Mucosa of descending colon (tissue), 3 donors: ENCODE data around the gene MTURN. TPM values are rescaled to one million over a fixed set of nuclear protein-coding genes. Genes with fewer than 3 reads are reported as not detected.

Experiments used
- ATAC-seq: fragments of 200-7000 bp; cut with Tn5 transposase; one replicate; pipeline ENCODE4 v1.9.1; 2020; ENCODE audit warnings: mild to moderate bottlenecking, moderate library complexity
- DNase-seq, 3 donors: peaks; one replicate each; pipeline ENCODE4 v3.0.0-alpha.2; 2020
- H3K36me3 ChIP-seq: fragments of 200-600 bp; one replicate; pipeline ENCODE4 v1.8.0; 2021; ENCODE audit warnings: low read depth, mild to moderate bottlenecking
- H3K4me1 ChIP-seq: fragments of 200-600 bp; one replicate; pipeline ENCODE4 v1.8.0; 2021; ENCODE audit warnings: low read depth, mild to moderate bottlenecking
- H3K4me3 ChIP-seq: fragments of 200-600 bp; one replicate; pipeline ENCODE4 v1.8.0; 2021; ENCODE audit warnings: mild to moderate bottlenecking
- H3K9me3 ChIP-seq: fragments of 200-600 bp; one replicate; pipeline ENCODE4 v1.8.0; 2021; ENCODE audit warnings: mild to moderate bottlenecking
- intact Hi-C, 2 donors: fragments of 100-400 bp; cut with DNase I in 1 of 2; cut with micrococcal nuclease in 1 of 2; formaldehyde crosslinking; loops; one replicate each; pipeline versions ENCODE4 v1.11.0 to v1.11.1; 2022; cut with DNase I, micrococcal nuclease
- total RNA-seq, 3 donors: library from RNA; stranded (reverse); fragmentation: NEBNext Ultra II Directional in 2 of 3; extraction: Animal tissue kit (Norgen Biotek cat#: 25700) in 2 of 3; gene quantifications; one replicate each; pipeline versions ENCODE4 v1.2.1 to v1.2.4, GENCODE V29; 2021 to 2023
- TF ChIP-seq, protein P1 (sequence below): fragments of 200-600 bp; IDR thresholded peaks from one replicate; pipeline ENCODE4 v1.8.0; 2022; ENCODE audit warnings: antibody characterized with exemption, mild to moderate bottlenecking
- donor health status: DM: no; HTN: no; CAD: no; lungs with moderate emphysema.
- donor health status: DM: no; HTN: no; CAD: no.
- donor health status: DM: no; HTN: yes; CAD: no.

Gene MTURN
- total RNA-seq, 3 donors from 2014 or later, result 7.2 to 62.0 (median 9.7) TPM

DNA sequence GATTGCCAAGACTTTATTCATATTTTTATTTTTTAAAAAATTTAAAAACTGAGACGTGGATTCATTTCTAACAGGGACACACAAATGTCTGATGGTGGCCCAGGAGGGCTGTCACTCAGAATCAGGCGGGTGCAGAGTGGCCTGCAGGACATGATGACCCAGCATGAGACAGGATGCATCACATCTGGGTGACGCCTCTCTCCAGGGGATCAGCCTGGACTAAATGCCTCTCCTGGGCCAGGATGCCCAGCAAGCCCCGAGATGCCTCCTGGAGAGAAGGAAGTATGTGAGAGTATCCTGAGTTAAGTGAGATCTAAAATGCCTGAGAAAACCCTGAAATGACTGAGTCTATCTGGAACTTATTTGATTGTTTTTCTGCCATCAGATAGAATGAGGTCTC lies 16.9 kb upstream of the MTURN start:
- no peak overlapping the region for H3K4me3 ChIP-seq
- H3K36me3 ChIP-seq, result no peaks in the 10 kb centered on the region
- H3K4me1 ChIP-seq, result no peaks in the 10 kb centered on the region
- no peaks in the 10 kb centered on the region for H3K9me3 ChIP-seq
- ATAC-seq, result no peak
- no peak for DNase-seq
- intact Hi-C loops, result no loop called here
- TF ChIP-seq, protein P1, sequence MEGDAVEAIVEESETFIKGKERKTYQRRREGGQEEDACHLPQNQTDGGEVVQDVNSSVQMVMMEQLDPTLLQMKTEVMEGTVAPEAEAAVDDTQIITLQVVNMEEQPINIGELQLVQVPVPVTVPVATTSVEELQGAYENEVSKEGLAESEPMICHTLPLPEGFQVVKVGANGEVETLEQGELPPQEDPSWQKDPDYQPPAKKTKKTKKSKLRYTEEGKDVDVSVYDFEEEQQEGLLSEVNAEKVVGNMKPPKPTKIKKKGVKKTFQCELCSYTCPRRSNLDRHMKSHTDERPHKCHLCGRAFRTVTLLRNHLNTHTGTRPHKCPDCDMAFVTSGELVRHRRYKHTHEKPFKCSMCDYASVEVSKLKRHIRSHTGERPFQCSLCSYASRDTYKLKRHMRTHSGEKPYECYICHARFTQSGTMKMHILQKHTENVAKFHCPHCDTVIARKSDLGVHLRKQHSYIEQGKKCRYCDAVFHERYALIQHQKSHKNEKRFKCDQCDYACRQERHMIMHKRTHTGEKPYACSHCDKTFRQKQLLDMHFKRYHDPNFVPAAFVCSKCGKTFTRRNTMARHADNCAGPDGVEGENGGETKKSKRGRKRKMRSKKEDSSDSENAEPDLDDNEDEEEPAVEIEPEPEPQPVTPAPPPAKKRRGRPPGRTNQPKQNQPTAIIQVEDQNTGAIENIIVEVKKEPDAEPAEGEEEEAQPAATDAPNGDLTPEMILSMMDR, result no peak

DNA sequence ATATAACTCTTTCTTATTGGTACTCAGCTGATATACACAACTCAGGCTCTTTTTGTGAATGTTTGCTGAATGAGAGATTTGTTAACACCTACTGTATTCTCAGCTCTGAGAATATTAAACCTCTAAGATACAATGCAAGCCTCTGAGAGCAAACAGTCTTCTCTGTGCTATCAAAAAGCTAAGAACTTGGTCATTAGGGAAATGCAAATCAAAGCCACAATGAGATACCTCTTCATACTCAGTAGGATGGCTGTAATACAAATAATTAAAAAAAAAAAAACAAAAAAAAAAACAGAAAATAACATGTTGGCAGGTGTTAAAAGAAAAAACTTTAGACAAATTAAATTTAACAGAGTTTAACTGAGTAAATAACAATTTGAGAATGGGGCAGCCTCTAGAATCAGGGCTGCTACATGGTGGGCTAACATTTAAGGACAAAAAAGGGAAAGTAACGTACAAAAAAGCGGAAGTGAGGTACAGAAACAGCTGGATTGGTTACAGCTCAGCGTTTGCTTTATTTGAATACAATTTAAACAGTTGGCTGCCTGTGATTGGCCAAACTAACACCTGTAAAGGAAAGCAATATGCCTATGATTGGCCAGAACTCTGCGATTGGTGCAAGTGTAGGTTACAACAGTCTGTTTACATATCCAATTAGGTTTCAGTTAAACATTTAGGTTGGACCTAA lies 14.8 kb upstream of the MTURN start:
- DNase-seq (no peak), ATAC-seq (no peak)
- Histone ChIP-seq H3K4me1 (no peaks in the 10 kb centered on the region), H3K4me3 (no peak overlapping the region), H3K9me3 (no peaks in the 10 kb centered on the region), H3K36me3 (no peaks in the 10 kb centered on the region)
- TF ChIP-seq, protein P1, result no peak
- intact Hi-C loops, result no loop called here

GRCh38 chr7:30133736-30134610 lies 813 bp upstream of the MTURN start:
- H3K4me3 ChIP-seq, result peak overlapping the region; percentile 72
- intact Hi-C loops, result no loop called here
- H3K4me1 ChIP-seq, result no peaks in the 10 kb centered on the region

GRCh38 chr7:30135301-30136116 lies 723 bp downstream of the MTURN start:
- Histone ChIP-seq H3K4me1 (no peaks in the 10 kb centered on the region), H3K36me3 (no peaks in the 10 kb centered on the region)

More at GRCh38 chr7:30133736-30134610, 813 bp upstream of the MTURN start:
- TF ChIP-seq, protein P1, result no peak
- DNase-seq, result no peak
- Histone ChIP-seq H3K9me3 (no peaks in the 10 kb centered on the region), H3K36me3 (no peaks in the 10 kb centered on the region)
- ATAC-seq, result no peak

More at GRCh38 chr7:30135301-30136116, 723 bp downstream of the MTURN start:
- ATAC-seq, result peak; percentile 67
- no peaks in the 10 kb centered on the region for H3K9me3 ChIP-seq
- peak overlapping the region; percentile 72 for H3K4me3 ChIP-seq
- intact Hi-C loops, result no loop called here
- peak; percentile 72 to 80 (median 74) for DNase-seq
- TF ChIP-seq, protein P1, result no peak
